ENCODE data around the gene SULT2B1.

DNA sequence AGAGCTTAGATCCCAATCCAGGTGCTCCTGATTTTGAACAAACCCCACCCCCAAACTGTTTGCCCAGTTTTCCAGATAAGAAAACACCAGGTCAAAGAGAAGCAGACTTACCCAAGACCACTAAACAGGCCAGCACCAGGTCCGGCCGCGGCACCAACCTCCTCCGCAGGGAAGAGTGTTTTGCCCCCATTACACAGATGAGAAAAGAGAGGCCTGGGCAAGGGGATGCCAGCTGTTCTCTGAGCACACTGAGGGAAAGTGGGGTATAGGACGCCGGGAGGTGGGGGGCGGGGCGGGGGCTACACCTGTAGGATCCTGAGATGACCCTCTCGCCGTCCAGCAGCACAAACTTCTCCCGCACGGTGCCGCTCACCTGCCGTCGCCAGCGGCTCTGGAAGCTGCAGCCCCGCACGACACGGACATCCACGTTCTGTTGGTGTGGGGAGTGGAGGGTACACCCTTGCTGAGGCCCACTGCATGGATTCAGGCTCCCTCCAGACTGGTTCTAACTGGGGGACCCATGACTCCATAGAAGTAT, 57.7 kb downstream of the SULT2B1 start:
- no peak for TF ChIP-seq POLR2A (IDR thresholded peaks at IDR 0.05)
- TF ChIP-seq, protein P1, sequence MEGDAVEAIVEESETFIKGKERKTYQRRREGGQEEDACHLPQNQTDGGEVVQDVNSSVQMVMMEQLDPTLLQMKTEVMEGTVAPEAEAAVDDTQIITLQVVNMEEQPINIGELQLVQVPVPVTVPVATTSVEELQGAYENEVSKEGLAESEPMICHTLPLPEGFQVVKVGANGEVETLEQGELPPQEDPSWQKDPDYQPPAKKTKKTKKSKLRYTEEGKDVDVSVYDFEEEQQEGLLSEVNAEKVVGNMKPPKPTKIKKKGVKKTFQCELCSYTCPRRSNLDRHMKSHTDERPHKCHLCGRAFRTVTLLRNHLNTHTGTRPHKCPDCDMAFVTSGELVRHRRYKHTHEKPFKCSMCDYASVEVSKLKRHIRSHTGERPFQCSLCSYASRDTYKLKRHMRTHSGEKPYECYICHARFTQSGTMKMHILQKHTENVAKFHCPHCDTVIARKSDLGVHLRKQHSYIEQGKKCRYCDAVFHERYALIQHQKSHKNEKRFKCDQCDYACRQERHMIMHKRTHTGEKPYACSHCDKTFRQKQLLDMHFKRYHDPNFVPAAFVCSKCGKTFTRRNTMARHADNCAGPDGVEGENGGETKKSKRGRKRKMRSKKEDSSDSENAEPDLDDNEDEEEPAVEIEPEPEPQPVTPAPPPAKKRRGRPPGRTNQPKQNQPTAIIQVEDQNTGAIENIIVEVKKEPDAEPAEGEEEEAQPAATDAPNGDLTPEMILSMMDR (IDR thresholded peaks at IDR 0.05) = no peak

Measured in body of pancreas (tissue), 4 donors.